HepG2 (cell line): ENCODE results near the gene ZNF491. TPM values are rescaled to one million over a fixed set of nuclear protein-coding genes. Genes with fewer than 3 reads are reported as not detected.

Experiments used
- BCL6 ChIP-seq: IDR thresholded peaks from 2 replicates; pipeline ENCODE4 v1.6.1; 2016; ENCODE audit warnings: missing genetic modification reagents, missing compliant biosample characterization
- FIP1L1 ChIP-seq: fragments of 200-400 bp; formaldehyde crosslinking; IDR thresholded peaks from 2 replicates; pipeline ENCODE4 v1.6.1; 2018; ENCODE audit warnings: low read depth, mild to moderate bottlenecking, low read length, moderate library complexity, borderline replicate concordance; ENCODE audit not compliant: insufficient read depth
- FOXK1 ChIP-seq: sonication (generic); formaldehyde crosslinking; IDR thresholded peaks from 2 replicates; pipeline ENCODE4 v1.4.0; 2020; ENCODE audit warnings: low read depth, missing genetic modification reagents, borderline replicate concordance
- FUBP1 ChIP-seq: sonication (generic); formaldehyde crosslinking; IDR thresholded peaks from 2 replicates; pipeline ENCODE4 v1.5.1; 2020; ENCODE audit warnings: missing genetic modification reagents, mild to moderate bottlenecking, borderline replicate concordance
- KDM5B ChIP-seq: sonication (generic); formaldehyde crosslinking; IDR thresholded peaks from 2 replicates; pipeline ENCODE4 v1.4.0; 2020; ENCODE audit warnings: missing genetic modification reagents, mild to moderate bottlenecking, borderline replicate concordance
- TEAD3 ChIP-seq: optimal IDR thresholded peaks from 2 replicates; pipeline ENCODE3; 2016; ENCODE audit warnings: borderline replicate concordance
- TFDP2 ChIP-seq: sonication (generic); formaldehyde crosslinking; IDR thresholded peaks from 2 replicates; pipeline ENCODE4 v1.4.0; 2020; ENCODE audit warnings: missing genetic modification reagents
- ZBTB2 ChIP-seq: sonication (generic); formaldehyde crosslinking; IDR thresholded peaks from 2 replicates; pipeline ENCODE4 v1.8.0; 2022; ENCODE audit warnings: low read depth, missing genetic modification reagents
- ZNF281 ChIP-seq: sonication (generic); formaldehyde crosslinking; IDR thresholded peaks from 2 replicates; pipeline ENCODE4 v1.4.0; 2020; ENCODE audit warnings: missing genetic modification reagents, borderline replicate concordance
- ZNF33A ChIP-seq: sonication (generic); formaldehyde crosslinking; IDR thresholded peaks from 2 replicates; pipeline ENCODE4 v1.5.1; 2020; ENCODE audit warnings: missing genetic modification reagents, mild to moderate bottlenecking, moderate library complexity, borderline replicate concordance
- ZNF468 ChIP-seq: sonication (generic); formaldehyde crosslinking; IDR thresholded peaks from 2 replicates; pipeline ENCODE4 v1.8.0; 2022; ENCODE audit warnings: mild to moderate bottlenecking, moderate library complexity, missing genetic modification reagents
- ZNF768 ChIP-seq: sonication (generic); formaldehyde crosslinking; IDR thresholded peaks from 2 replicates; pipeline ENCODE4 v1.4.0; 2020; ENCODE audit warnings: missing genetic modification reagents
- ZSCAN20 ChIP-seq: sonication (generic); formaldehyde crosslinking; IDR thresholded peaks from 2 replicates; pipeline ENCODE4 v1.4.0; 2020; ENCODE audit warnings: missing genetic modification reagents, mild to moderate bottlenecking, borderline replicate concordance
- polyA plus RNA-seq, 8 experiments: library from polyadenylated mRNA; depleted of rRNA in 3 of 8; stranded (reverse) in 7 of 8; unstranded in 1 of 8; fragments of >200 nt; fragmentation: Illumina TruSeq in 4 of 8; extraction: Trizol in 4 of 8; gene quantifications; 2 replicates each; pipeline versions ENCODE4 v1.2.1 to v1.2.3, GENCODE V29; 2011 to 2016; ENCODE audit warnings: low read depth in 4 of 8, missing spikeins in 1 of 8, mixed read lengths in 1 of 8; ENCODE audit not compliant: insufficient read depth in 1 of 8
- total RNA-seq, 5 experiments: library from RNA; depleted of rRNA; stranded (reverse); fragments of >200 nt; fragmentation: Illumina TruSeq; extraction: Trizol; gene quantifications; 2 replicates each; pipeline ENCODE4 v1.2.3, GENCODE V29; 2016; ENCODE audit warnings: low read depth in 1 of 5

Gene ZNF491
- total and polyA plus RNA-seq, 2 of the 13 experiments (the other 11 are each of a cell fraction or from before 2014, with no cell fraction given) = 0.57 to 2.2 TPM

- TF ChIP-seq FUBP1 (CRISPR knock-in tag) = peak; percentile 88; the same call in 1 of the 2 replicates
- no peak for TF ChIP-seq TEAD3
- TF ChIP-seq ZNF281 = peak; percentile 91
- TF ChIP-seq TFDP2 = no peak
- TF ChIP-seq ZNF768 (CRISPR knock-in tag) = peak; percentile 58; the same call in 1 of the 2 replicates
- no peak for TF ChIP-seq ZBTB2
- TF ChIP-seq KDM5B (CRISPR knock-in tag) = peak; percentile 89
- TF ChIP-seq ZSCAN20 (CRISPR knock-in tag) = no peak
- TF ChIP-seq FIP1L1 = 0 out of 2 replicates have a peak, but pooled peaks have one; percentile 61
- TF ChIP-seq ZNF468 = 0 out of 2 replicates have a peak, but pooled peaks have one; percentile 44
- peak; percentile 49; the same call in 1 of the 2 replicates for TF ChIP-seq BCL6 (CRISPR knock-in tag)
- no peak for TF ChIP-seq ZNF33A (CRISPR knock-in tag)
- peak; percentile 41; the same call in 1 of the 2 replicates for TF ChIP-seq FOXK1 (CRISPR knock-in tag)
Observed at GRCh38 chr19:11814029-11814699, 15.8 kb downstream of the ZNF491 start, which contains the start of gene ZNF440 (continued).
